ENCODE results near the gene RB1. TPM values are rescaled to one million over a fixed set of nuclear protein-coding genes. Genes with fewer than 3 reads are reported as not detected.

RB1 gene
- total RNA-seq, 1 donor from 2014 or later, result 12.4 TPM

DNA sequence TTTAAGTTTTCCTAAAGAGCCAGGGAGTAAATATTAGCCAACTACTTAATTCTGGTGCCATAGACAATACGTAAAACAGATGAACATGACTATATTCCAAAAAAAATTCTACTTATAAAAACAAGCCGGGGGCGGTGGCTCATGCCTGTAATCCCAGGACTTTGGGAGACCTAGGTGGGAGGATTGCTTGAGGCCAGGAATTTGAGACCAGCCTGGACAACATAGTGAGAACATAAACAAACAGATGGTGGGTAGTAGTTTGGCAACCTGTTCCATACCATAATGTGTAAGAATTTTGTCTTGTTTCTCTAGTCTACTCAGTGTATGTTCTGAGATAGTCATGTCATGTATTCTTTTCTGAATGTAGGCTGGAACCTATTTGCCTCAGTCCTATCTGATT is 45.1 kb upstream of the RB1 start:
- FAIRE-seq, result no peak
- H3K27me3 ChIP-seq (ENCODE audit: control insufficient read depth, insufficient read depth, low read length), result no peaks in the 10 kb centered on the region
- DNase-seq (ENCODE audit: low read depth), result no peak
- TF ChIP-seq, protein P1, sequence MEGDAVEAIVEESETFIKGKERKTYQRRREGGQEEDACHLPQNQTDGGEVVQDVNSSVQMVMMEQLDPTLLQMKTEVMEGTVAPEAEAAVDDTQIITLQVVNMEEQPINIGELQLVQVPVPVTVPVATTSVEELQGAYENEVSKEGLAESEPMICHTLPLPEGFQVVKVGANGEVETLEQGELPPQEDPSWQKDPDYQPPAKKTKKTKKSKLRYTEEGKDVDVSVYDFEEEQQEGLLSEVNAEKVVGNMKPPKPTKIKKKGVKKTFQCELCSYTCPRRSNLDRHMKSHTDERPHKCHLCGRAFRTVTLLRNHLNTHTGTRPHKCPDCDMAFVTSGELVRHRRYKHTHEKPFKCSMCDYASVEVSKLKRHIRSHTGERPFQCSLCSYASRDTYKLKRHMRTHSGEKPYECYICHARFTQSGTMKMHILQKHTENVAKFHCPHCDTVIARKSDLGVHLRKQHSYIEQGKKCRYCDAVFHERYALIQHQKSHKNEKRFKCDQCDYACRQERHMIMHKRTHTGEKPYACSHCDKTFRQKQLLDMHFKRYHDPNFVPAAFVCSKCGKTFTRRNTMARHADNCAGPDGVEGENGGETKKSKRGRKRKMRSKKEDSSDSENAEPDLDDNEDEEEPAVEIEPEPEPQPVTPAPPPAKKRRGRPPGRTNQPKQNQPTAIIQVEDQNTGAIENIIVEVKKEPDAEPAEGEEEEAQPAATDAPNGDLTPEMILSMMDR (IDR thresholded peaks at IDR 0.05; ENCODE audit: insufficient read depth, low read length, severe bottlenecking), result no peak
- H3K4me3 ChIP-seq (ENCODE audit: low read depth, low read length), result no peak overlapping the region
- H3K36me3 ChIP-seq (ENCODE audit: control insufficient read depth, insufficient read depth, low read length), result peaks cover 7% of the 10 kb centered on the region

DNA sequence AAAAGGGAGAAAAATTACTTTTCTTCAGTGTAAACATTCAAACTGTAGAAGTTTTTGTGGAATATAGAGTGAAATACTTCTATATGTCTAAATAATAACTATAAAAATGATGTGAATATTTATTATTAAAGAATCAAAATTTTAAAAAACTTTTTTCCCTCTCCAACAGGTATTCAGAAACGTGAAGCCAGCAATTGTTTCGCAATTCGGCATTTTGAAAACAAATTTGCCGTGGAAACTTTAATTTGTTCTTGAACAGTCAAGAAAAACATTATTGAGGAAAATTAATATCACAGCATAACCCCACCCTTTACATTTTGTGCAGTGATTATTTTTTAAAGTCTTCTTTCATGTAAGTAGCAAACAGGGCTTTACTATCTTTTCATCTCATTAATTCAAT is 42.6 kb upstream of the RB1 start:
- no peaks in the 10 kb centered on the region for H3K27me3 ChIP-seq (ENCODE audit: control insufficient read depth, insufficient read depth, low read length)
- FAIRE-seq (no peak), DNase-seq (ENCODE audit: low read depth) (no peak)
- TF ChIP-seq, protein P1 (IDR thresholded peaks at IDR 0.05; ENCODE audit: insufficient read depth, low read length, severe bottlenecking), result no peak
- no peak overlapping the region for H3K4me3 ChIP-seq (ENCODE audit: low read depth, low read length)
- H3K36me3 ChIP-seq (ENCODE audit: control insufficient read depth, insufficient read depth, low read length), result peaks cover 6% of the 10 kb centered on the region

DNA sequence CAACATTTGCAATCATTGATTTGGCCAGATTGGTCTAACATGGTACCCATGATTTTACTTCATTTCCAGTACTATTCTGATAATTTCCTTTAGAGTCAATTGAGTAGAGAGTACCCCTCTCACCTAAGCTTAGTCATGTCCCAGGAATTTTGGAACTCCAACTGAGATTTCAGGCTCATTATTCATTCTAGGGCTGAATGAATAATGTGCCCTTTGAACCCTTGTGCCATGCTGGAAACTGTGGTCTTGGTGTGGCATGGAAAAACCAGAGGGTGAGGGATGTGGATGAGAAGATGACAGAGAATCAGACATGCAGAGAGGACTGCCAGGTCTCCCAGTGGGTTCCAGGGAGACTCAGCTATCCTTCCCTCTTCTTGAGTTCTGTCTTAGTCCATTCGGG is 40.4 kb upstream of the RB1 start:
- Histone ChIP-seq H3K36me3 (ENCODE audit: control insufficient read depth, insufficient read depth, low read length) (peaks cover 6% of the 10 kb centered on the region), H3K4me3 (ENCODE audit: low read depth, low read length) (no peak overlapping the region), H3K27me3 (ENCODE audit: control insufficient read depth, insufficient read depth, low read length) (no peaks in the 10 kb centered on the region)
- DNase-seq (ENCODE audit: low read depth) (peak; percentile 34), FAIRE-seq (no peak)
- TF ChIP-seq, protein P1 (IDR thresholded peaks at IDR 0.05; ENCODE audit: insufficient read depth, low read length, severe bottlenecking), result no peak

DNA sequence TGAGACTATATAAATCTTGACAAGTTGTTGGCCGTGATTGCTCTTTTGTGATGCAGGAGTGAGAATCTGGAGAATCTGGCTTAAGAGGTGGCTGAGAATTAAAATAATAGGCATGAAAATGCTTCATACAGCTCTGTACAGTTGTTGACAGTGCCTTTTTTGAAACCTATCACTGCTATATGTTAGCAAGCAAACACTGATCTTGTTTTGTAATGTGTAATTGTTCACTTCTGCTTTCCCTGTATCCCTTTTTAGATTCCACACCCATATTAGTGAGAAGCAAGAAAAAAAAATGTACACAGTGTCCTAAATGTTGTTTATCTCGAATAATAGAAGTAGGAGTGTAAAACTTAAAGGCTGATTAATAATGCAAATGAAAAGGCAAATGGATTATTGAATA is 39.5 kb upstream of the RB1 start:
- TF ChIP-seq, protein P1 (IDR thresholded peaks at IDR 0.05; ENCODE audit: insufficient read depth, low read length, severe bottlenecking), result no peak
- no peaks in the 10 kb centered on the region for H3K27me3 ChIP-seq (ENCODE audit: control insufficient read depth, insufficient read depth, low read length)
- peaks cover 4% of the 10 kb centered on the region for H3K36me3 ChIP-seq (ENCODE audit: control insufficient read depth, insufficient read depth, low read length)
- DNase-seq (ENCODE audit: low read depth) (no peak), FAIRE-seq (no peak)
- H3K4me3 ChIP-seq (ENCODE audit: low read depth, low read length), result no peak overlapping the region

DNA sequence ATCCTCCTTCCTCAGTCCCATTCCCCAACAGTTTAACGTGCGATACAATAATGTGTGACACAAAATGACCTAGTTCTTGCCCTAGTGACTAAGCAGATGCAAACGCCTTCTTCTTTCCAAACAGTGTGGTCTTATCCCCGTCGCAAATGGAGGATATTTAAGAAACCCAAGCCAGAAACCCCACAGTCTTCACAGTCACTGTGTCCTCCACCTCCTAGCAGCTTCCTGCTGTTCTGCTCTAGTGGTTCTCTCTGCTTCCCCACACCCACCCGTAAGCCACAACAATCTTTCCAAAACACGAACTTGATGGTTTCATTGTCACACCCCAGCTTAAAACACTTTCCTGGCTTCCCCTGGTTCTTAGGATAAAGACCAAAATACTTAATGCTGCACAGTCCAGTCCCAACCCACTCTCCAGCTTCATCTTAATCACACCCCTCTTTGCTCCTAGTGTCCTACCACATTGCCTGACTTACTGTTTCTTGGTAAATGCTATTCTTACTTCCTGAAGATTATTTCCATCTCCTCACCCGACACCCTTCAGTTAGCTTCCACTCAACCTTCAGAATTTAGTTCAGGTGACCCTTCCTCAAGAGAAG is 38.2 kb upstream of the RB1 start:
- Histone ChIP-seq H3K4me3 (ENCODE audit: low read depth, low read length) (no peak overlapping the region), H3K27me3 (ENCODE audit: control insufficient read depth, insufficient read depth, low read length) (no peaks in the 10 kb centered on the region), H3K36me3 (ENCODE audit: control insufficient read depth, insufficient read depth, low read length) (peaks cover 4% of the 10 kb centered on the region)
- no peak for FAIRE-seq
- DNase-seq (ENCODE audit: low read depth), result no peak
- TF ChIP-seq, protein P1 (IDR thresholded peaks at IDR 0.05; ENCODE audit: insufficient read depth, low read length, severe bottlenecking), result no peak

DNA sequence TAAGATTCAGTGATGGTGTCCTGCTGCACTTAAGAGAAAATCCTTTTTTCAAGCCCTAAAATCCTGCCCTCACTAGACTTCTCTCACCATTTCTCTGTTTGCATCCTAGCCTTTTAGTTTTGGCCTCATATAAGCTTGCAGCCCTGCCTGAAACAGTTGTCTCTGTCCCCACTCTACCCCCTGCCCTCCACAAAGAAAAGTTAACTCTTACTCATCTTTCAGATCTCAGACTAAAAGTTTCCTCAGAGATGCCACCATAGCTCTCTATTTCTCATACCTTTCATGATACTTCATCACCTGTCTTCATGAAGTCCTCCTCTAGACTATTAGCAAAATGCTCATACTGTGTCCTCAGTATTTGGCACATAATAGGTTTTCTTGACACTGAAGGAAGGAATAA is 37.4 kb upstream of the RB1 start:
- no peaks in the 10 kb centered on the region for H3K27me3 ChIP-seq (ENCODE audit: control insufficient read depth, insufficient read depth, low read length)
- FAIRE-seq (no peak), DNase-seq (ENCODE audit: low read depth) (no peak)
- TF ChIP-seq, protein P1 (IDR thresholded peaks at IDR 0.05; ENCODE audit: insufficient read depth, low read length, severe bottlenecking), result no peak
- peaks cover 4% of the 10 kb centered on the region for H3K36me3 ChIP-seq (ENCODE audit: control insufficient read depth, insufficient read depth, low read length)
- H3K4me3 ChIP-seq (ENCODE audit: low read depth, low read length), result no peak overlapping the region
